ENCODE measurements around the gene TMCC1. TPM values are rescaled to one million over a fixed set of nuclear protein-coding genes. Genes with fewer than 3 reads are reported as not detected.
A peak's percentile ranks its signal among the peaks of the same experiment; 100 is the strongest.
"Not testable (repeated sequence)": the region's sequence is repeated elsewhere in the genome, so short reads cannot be mapped to it uniquely, and the experiment has no call there.

Gene TMCC1
- polyA plus RNA-seq, 1 experiment: 14.4 TPM

DNA sequence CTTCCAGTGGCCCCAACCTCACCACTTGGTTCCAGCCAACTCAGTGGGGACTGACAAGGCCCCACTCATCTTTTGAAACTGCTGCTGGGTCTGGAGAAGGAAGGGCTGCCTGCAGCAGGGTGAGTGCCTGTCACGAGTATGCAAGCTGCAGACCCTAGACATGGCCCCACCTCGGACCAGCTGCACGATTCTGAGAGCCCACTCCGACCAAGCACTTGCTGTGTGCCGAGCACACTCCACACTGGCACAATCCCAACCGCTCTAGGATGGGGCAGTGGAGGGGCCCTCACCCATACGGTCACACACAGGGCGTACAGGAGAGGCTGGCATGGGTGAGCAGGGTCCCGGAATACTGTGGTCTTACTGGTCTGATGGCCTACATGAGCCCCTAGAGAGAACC, 279.1 kb downstream of the TMCC1 start:
- ChIA-PET POLR2A (no interaction called here), CTCF (interaction anchor here (0.6 kb wide), 1 partner anchor 74 kb away, joined by 3 read pairs; no protein-coding TSS in a partner anchor)
- DNase-seq (ENCODE audit: low read depth): no peak
- Histone ChIP-seq H3K4me3 (ENCODE audit: low read depth, low read length) (no peak overlapping the region), H3K36me3 (ENCODE audit: control insufficient read depth, insufficient read depth, low read length) (no peaks in the 10 kb centered on the region), H3K27me3 (ENCODE audit: control insufficient read depth, insufficient read depth, low read length) (no peaks in the 10 kb centered on the region)
- TF ChIP-seq, protein P1, sequence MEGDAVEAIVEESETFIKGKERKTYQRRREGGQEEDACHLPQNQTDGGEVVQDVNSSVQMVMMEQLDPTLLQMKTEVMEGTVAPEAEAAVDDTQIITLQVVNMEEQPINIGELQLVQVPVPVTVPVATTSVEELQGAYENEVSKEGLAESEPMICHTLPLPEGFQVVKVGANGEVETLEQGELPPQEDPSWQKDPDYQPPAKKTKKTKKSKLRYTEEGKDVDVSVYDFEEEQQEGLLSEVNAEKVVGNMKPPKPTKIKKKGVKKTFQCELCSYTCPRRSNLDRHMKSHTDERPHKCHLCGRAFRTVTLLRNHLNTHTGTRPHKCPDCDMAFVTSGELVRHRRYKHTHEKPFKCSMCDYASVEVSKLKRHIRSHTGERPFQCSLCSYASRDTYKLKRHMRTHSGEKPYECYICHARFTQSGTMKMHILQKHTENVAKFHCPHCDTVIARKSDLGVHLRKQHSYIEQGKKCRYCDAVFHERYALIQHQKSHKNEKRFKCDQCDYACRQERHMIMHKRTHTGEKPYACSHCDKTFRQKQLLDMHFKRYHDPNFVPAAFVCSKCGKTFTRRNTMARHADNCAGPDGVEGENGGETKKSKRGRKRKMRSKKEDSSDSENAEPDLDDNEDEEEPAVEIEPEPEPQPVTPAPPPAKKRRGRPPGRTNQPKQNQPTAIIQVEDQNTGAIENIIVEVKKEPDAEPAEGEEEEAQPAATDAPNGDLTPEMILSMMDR (IDR thresholded peaks at IDR 0.05; ENCODE audit: insufficient read depth, low read depth, low read length): no peak

DNA sequence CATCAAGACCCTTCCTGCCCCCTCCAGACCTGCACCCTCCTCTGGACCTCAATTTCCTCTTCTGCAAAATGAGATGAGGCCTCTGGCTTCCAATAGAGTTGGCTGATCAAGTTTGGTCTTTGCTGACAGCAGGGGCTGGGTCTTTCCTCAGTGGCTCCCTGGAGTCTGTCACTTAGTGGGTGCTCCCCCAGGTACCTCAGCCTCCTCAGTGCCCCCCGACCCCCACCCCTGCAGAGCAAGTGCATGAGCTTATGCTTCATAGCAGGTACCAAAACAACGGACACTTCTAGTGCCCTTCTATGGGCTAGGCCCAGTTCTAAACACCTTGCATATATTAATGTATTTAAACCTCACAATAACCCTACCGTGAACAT, 280.2 kb downstream of the TMCC1 start:
- CTCF ChIA-PET: interaction anchor here (0.6 to 1.2 kb wide), 3 partner anchors 15 to 329 kb away, joined by 3 read pairs; no protein-coding TSS in a partner anchor
- Histone ChIP-seq H3K27me3 (ENCODE audit: control insufficient read depth, insufficient read depth, low read length) (no peaks in the 10 kb centered on the region), H3K4me3 (ENCODE audit: low read depth, low read length) (no peak overlapping the region), H3K36me3 (ENCODE audit: control insufficient read depth, insufficient read depth, low read length) (no peaks in the 10 kb centered on the region)
- TF ChIP-seq, protein P1 (IDR thresholded peaks at IDR 0.05; ENCODE audit: insufficient read depth, low read depth, low read length): no peak
- DNase-seq (ENCODE audit: low read depth): no peak
- POLR2A ChIA-PET: no interaction called here

DNA sequence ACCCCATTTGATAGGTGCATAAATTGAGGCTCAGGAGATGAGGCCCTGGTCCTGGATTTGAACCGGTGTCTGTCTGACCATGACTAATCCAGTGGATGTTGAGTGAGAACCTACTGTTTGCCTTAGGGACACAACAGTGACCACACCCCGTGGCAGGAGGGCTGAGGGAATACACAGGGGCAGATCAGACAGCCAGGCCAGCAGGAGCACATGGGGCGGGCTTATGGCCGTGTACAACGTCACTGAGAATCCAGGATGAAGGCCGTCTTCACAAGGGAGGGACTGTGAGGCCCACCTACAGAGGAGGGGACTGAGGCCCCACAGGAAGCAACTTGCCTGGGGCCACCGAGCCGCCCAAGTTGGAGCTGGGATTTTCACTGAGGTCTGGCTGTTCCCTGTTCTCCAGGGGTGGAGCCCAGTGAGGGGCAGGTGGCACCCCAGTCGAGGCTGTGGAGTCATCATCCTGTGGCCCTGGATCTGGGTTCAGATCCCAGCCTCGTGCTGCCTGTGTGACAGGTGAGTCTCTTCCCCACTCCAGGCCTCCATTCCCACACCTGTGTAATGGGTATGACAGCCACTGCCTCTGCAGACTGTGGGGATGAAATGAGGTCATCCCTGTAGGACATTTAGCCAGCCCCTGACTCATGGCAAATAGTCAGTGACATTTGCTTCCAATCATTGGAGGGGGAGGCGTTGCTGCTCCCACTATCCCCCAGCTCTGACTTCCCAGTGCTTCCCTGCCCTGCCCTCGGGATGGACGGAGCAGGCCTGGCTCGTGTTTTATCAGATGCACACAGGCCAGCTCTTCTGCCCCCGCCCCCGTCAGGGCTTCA, 280.8 kb downstream of the TMCC1 start:
- no peaks in the 10 kb centered on the region for H3K27me3 ChIP-seq (ENCODE audit: control insufficient read depth, insufficient read depth, low read length)
- no peaks in the 10 kb centered on the region for H3K36me3 ChIP-seq (ENCODE audit: control insufficient read depth, insufficient read depth, low read length)
- ChIA-PET CTCF (interaction anchor here (0.6 to 1.2 kb wide), 2 partner anchors 15 to 329 kb away, joined by 3 read pairs; no protein-coding TSS in a partner anchor), POLR2A (interaction anchor here (0.6 to 1.1 kb wide), 2 partner anchors 13 to 15 kb away, joined by 3 to 20 read pairs; no protein-coding TSS in a partner anchor)
- H3K4me3 ChIP-seq (ENCODE audit: low read depth, low read length): no peak overlapping the region
- peak; percentile 21 for DNase-seq (ENCODE audit: low read depth)
- TF ChIP-seq, protein P1 (IDR thresholded peaks at IDR 0.05; ENCODE audit: insufficient read depth, low read depth, low read length): no peak

DNA sequence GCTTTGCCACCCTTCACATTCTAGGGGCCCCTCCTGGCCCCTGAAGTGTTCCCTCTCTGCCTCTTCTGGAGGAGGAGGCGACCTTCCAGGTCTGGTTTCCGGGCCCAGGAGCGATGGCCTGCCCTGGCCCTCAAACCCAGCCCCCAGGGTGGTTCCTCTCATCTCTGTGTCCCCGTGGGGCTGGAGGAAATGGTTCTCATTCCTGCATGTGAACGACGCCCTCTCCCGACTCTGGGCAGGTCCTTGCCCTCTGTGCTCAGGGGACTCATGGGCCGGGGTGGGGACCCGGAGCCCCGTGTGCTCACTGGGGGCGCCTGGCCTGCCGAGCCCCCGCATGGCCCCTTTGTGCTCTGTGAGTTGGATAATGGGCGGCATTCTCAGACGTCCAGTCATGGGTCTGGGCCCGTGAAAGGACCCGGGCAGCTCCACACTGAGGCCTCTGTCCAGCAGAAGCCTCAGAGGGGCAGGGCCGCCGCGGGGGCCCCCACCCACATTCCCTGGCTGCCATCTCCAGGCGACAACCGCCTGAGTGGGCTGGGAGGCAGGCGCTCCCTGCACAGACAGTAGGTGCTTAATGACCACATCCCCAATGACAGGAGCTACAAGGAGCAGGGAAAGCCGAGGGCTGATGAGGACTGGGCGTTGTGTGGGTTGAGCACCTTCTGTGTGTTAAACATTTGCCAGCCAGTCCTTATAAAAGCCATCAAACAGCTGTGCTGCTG, 281.5 kb downstream of the TMCC1 start:
- ChIA-PET CTCF (interaction anchor here (1.2 kb wide), 1 partner anchor 330 kb away, joined by 3 read pairs; no protein-coding TSS in a partner anchor), POLR2A (interaction anchor here (0.6 to 1.1 kb wide), 2 partner anchors 14 to 15 kb away, joined by 3 to 20 read pairs; no protein-coding TSS in a partner anchor)
- Histone ChIP-seq H3K27me3 (ENCODE audit: control insufficient read depth, insufficient read depth, low read length) (no peaks in the 10 kb centered on the region), H3K4me3 (ENCODE audit: low read depth, low read length) (no peak overlapping the region), H3K36me3 (ENCODE audit: control insufficient read depth, insufficient read depth, low read length) (no peaks in the 10 kb centered on the region)
- DNase-seq (ENCODE audit: low read depth): no peak
- TF ChIP-seq, protein P1 (IDR thresholded peaks at IDR 0.05; ENCODE audit: insufficient read depth, low read depth, low read length): peak; percentile 30; the same call in 1 of the 2 replicates

DNA sequence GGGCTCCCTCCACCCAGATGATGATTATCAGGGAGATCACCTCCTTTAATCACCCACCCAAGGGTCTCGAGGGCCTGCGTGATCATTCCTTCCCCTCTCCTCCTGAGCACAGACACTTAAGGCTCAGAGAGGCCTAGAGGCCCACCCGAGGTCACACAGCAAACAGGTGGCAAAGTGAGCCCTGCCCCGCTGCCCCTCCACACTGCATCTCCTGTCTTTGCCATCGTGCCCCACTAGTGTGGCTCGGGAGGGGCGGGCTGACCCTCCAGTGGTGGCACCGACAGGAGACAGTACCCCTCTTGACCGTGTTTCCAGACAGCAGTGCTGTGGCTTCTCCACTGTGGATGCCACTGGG, 282.1 kb downstream of the TMCC1 start:
- DNase-seq (ENCODE audit: low read depth): no peak
- H3K36me3 ChIP-seq (ENCODE audit: control insufficient read depth, insufficient read depth, low read length): no peaks in the 10 kb centered on the region
- CTCF ChIA-PET: no interaction called here
- POLR2A ChIA-PET: no interaction called here
- TF ChIP-seq, protein P1 (IDR thresholded peaks at IDR 0.05; ENCODE audit: insufficient read depth, low read depth, low read length): no peak
- H3K4me3 ChIP-seq (ENCODE audit: low read depth, low read length): no peak overlapping the region
- no peaks in the 10 kb centered on the region for H3K27me3 ChIP-seq (ENCODE audit: control insufficient read depth, insufficient read depth, low read length)

DNA sequence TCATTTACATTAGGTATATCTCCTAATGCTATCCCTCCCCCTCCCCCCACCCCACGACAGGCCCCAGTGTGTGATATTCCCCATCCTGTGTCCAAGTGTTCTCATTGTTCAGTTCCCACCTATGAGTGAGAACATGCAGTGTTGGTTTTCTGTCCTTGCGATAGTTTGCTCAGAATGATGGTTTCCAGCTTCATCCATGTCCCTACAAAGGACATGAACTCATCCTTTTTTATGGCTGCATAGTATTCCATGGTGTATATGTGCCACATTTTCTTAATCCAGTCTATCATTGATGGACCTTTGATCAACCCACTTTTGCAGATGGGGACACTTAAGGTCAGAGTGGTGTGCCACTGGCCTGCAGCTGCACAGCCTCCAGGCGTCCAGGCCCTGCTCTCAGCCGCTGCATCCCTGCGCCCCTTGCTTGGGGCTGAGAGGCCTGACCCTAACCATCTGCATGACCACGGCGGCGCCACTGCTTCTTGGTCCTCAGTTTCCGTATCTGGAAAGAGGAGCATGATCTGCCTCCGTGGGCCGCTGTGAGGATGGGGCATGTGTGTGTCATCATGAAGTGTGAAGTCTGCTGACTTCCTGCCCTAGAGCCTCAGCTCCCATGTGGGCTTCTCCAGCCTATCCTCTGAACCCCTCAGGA, 282.6 kb downstream of the TMCC1 start:
- CTCF ChIA-PET; H3K27me3 ChIP-seq (ENCODE audit: control insufficient read depth, insufficient read depth, low read length); H3K4me3 ChIP-seq (ENCODE audit: low read depth, low read length); DNase-seq (ENCODE audit: low read depth); POLR2A ChIA-PET; H3K36me3 ChIP-seq (ENCODE audit: control insufficient read depth, insufficient read depth, low read length): not testable (repeated sequence)
